Lower leg skin (tissue), 4 donors: ENCODE results near the gene SDK1. TPM values are rescaled to one million over a fixed set of nuclear protein-coding genes. Genes with fewer than 3 reads are reported as not detected.
"Not testable (repeated sequence)": the region's sequence is repeated elsewhere in the genome, so short reads cannot be mapped to it uniquely, and the experiment has no call there.

ENCODE experiments used
- DNase-seq, 2 donors: peaks; one replicate each; pipeline ENCODE4 v3.0.0-alpha.2; 2019; ENCODE audit warnings: low spot score in 2 of 2
- H3K4me3 ChIP-seq: fragments of 200-600 bp; sonication (generic); 2 replicates; pipeline ENCODE4 v1.5.1; 2017; ENCODE audit warnings: mild to moderate bottlenecking, low read depth; ENCODE audit not compliant: poor library complexity, severe bottlenecking
- POLR2A ChIP-seq, 2 donors: fragments of 450-650 bp; IDR thresholded peaks; one replicate each; pipeline ENCODE4 v1.6.1; 2016 to 2017; ENCODE audit warnings: antibody characterized with exemption in 2 of 2, mild to moderate bottlenecking in 1 of 2, moderate library complexity in 1 of 2
- WGBS, 2 donors: methylation state at CpG; one replicate each; pipeline ENCODE4 v1.1.5; 2018; 5-methylcytosine and 5-hydroxymethylcytosine counted together
- intact Hi-C: fragments of 100-400 bp; cut with DNase I; formaldehyde crosslinking; loops from one replicate; pipeline ENCODE4 v1.15.0; 2023; ENCODE audit warnings: low total_unique reads
- total RNA-seq, 4 donors: library from RNA; depleted of rRNA; stranded (reverse); fragments of >200 nt; gene quantifications; one replicate each; pipeline ENCODE4 v1.1.0, GENCODE V29; 2016
- TF ChIP-seq, protein P1 (sequence below), 3 donors: fragments of 450-650 bp; IDR thresholded peaks; one replicate each; pipeline ENCODE4 v1.5.1; 2016; ENCODE audit warnings: antibody characterized with exemption in 3 of 3, mild to moderate bottlenecking in 3 of 3, moderate library complexity in 2 of 3

The SDK1 gene
- total RNA-seq, 4 donors from 2014 or later: 1.9 to 7.2 (median 5.1) TPM

DNA sequence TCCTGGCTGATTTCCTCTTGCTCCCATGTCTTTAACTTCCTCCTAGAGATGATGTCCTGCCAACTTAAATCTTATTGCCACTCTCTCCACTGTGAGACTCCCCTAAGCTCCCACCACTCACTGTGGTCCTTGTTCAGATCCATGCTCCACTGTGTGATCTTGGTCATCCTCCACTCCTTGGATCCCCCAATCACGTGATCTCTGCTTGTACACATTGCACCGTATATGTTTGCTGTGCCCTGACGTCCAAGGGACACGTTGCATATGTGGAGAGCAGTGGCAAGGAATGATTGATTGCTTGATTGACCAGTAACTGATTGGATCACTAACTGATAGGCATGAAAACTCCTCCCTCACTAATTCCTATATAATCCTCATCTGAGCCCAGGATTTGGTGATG, 395.1 kb downstream of the SDK1 start:
- TF ChIP-seq, protein P1, sequence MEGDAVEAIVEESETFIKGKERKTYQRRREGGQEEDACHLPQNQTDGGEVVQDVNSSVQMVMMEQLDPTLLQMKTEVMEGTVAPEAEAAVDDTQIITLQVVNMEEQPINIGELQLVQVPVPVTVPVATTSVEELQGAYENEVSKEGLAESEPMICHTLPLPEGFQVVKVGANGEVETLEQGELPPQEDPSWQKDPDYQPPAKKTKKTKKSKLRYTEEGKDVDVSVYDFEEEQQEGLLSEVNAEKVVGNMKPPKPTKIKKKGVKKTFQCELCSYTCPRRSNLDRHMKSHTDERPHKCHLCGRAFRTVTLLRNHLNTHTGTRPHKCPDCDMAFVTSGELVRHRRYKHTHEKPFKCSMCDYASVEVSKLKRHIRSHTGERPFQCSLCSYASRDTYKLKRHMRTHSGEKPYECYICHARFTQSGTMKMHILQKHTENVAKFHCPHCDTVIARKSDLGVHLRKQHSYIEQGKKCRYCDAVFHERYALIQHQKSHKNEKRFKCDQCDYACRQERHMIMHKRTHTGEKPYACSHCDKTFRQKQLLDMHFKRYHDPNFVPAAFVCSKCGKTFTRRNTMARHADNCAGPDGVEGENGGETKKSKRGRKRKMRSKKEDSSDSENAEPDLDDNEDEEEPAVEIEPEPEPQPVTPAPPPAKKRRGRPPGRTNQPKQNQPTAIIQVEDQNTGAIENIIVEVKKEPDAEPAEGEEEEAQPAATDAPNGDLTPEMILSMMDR (IDR thresholded peaks at IDR 0.05): no peak
- TF ChIP-seq POLR2A (IDR thresholded peaks at IDR 0.05): no peak
- 92 to 93% methylated on average over 4 of the region's 4 CpGs for WGBS, 2 donors
- no peak overlapping the region for H3K4me3 ChIP-seq
- DNase-seq: no peak
- intact Hi-C loops: no loop called here

DNA sequence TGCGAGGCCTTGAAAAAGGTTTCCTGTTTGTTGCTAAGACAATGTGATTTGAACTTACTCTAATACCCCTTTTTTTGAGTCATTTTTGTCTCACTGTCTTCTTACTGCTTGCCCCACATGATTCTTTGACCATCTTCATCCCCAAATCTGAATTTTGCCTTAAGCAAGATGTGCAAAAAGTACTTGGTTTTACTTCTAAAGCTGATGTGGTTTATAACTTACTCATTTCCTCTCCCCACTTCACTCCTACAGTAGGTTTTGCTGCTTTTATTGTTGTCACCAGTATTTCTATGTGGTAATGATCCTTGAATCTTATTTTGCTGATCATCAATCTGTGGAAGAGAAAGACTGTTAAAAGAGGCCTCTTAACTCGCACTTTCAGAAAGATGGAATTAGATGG, 396.4 kb downstream of the SDK1 start:
- no peak overlapping the region for H3K4me3 ChIP-seq
- 93 to 96% methylated on average over 2 of the region's 2 CpGs for WGBS, 2 donors
- TF ChIP-seq, protein P1 (IDR thresholded peaks at IDR 0.05): no peak
- TF ChIP-seq POLR2A (IDR thresholded peaks at IDR 0.05): no peak
- DNase-seq: no peak
- intact Hi-C loops: no loop called here

DNA sequence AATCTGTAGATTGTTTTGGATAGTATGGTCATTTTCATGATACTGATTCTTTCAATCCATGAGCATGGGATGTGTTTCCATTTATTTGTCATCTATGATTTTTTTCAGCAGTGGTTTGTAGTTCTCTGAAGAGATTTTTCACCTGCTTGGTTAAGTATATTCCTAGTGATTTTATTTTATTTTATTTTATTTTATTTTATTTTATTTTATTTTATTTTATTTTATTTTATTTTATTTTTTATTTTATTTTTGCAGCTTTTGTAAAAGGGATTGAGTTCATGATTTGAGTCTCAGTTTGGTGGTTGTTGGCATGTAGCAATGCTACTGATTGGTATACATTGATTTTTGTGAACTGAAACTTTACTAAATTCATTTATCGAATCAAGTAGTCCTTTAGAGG, 404.2 kb downstream of the SDK1 start:
- 98 to 100% methylated on average over 1 of the region's 1 CpG for WGBS, 2 donors
- no peak for DNase-seq
- TF ChIP-seq, protein P1 (IDR thresholded peaks at IDR 0.05): no peak
- no peak for TF ChIP-seq POLR2A (IDR thresholded peaks at IDR 0.05)
- intact Hi-C loops: no loop called here
- H3K4me3 ChIP-seq: no peak overlapping the region

DNA sequence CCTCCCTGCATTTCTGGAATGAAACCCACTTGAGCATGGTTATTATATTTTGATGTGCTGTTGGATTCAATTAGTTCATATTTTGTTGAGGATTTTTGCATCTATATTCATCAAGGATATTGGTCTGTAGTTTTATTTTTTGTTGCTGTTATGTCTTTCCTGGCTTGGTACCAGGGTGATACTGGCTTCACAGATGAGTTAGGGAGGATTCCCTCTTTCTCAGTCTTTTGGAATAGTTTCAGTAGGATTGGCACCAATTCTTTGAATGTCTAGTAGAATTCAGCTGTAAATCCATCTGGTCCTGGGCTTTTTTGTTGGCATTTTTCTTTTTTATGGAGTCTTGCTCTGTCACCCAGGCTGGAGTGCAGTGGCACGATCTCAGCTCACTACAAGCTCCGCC, 405.0 kb downstream of the SDK1 start:
- H3K4me3 ChIP-seq, intact Hi-C loops, DNase-seq: not testable (repeated sequence)
- 78 to 82% methylated on average over 2 of the region's 2 CpGs for WGBS, 2 donors

DNA sequence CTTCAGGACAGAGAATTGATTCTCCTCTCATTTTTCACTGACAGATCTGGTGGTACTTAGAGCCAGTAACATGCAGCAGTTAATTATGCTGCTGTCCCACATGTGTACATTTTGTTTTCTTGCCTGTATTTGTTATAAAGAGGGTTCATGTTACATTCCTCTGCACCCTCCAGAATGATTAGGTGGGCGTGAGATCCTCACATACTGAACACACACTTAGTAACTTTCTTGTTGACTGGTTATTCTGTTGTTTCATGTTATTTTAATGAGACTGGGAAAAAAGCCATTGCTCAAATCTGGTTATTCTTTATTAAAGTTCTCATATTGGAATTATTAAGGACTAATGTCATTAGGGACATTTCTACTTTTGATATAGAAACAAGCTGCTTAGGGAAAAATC, 409.1 kb downstream of the SDK1 start:
- WGBS, 2 donors: 62 to 64% methylated on average over 1 of the region's 1 CpG
- H3K4me3 ChIP-seq: no peak overlapping the region
- no peak for DNase-seq
- TF ChIP-seq, protein P1 (IDR thresholded peaks at IDR 0.05): no peak
- no peak for TF ChIP-seq POLR2A (IDR thresholded peaks at IDR 0.05)
- intact Hi-C loops: no loop called here

DNA sequence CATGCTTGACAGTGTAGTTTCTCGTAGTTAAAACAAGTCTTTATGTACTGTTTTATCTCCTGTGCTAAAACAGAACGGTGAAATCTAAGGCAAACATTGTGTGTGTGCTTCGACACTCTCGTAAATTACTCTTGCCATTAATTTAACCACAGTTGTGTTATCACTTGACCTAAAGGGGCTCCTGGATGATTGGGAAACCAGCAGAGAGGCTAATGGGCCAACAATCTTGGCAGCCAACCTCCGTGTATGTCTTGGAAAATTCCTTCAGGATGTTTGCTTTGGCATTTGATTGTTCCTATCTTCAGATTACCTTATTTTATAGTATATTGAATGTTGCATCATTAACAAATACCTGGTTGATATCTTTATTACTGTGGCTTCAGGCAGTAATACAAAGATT, 409.5 kb downstream of the SDK1 start:
- intact Hi-C loops: no loop called here
- 40 to 41% methylated on average over 5 of the region's 5 CpGs for WGBS, 2 donors
- TF ChIP-seq POLR2A (IDR thresholded peaks at IDR 0.05): no peak
- TF ChIP-seq, protein P1 (IDR thresholded peaks at IDR 0.05): no peak
- no peak for DNase-seq
- no peak overlapping the region for H3K4me3 ChIP-seq
